NCI-H2196 (cell line): ENCODE results near the gene PRKN.

ENCODE experiments used
- DNase-seq: peaks from one replicate; lab custom pipeline; 2025; ENCODE audit not compliant: unreplicated experiment; lab: John Stamatoyannopoulos, UW

Gene PRKN

GRCh38 chr6:162200945-162201690 is 526.4 kb downstream of the PRKN start:
- no peak for DNase-seq

- no peak for DNase-seq
These were observed 527.5 kb downstream of the PRKN start for GRCh38 chr6:162200041-162200440.

GRCh38 chr6:162198925-162199324 is 528.6 kb downstream of the PRKN start:
- no peak for DNase-seq

- no peak for DNase-seq
These were observed 529.5 kb downstream of the PRKN start for GRCh38 chr6:162198076-162198475.

GRCh38 chr6:162195441-162195840 is 532.1 kb downstream of the PRKN start:
- no peak for DNase-seq

GRCh38 chr6:162190981-162191380 is 536.6 kb downstream of the PRKN start:
- DNase-seq = no peak

GRCh38 chr6:162187168-162187935 is 540.2 kb downstream of the PRKN start:
- no peak for DNase-seq

- DNase-seq = no peak
These were observed 543.1 kb downstream of the PRKN start for GRCh38 chr6:162184465-162184864.

GRCh38 chr6:162181741-162182401 is 545.7 kb downstream of the PRKN start:
- no peak for DNase-seq

- no peak for DNase-seq
These were observed 546.5 kb downstream of the PRKN start for GRCh38 chr6:162181111-162181510.

GRCh38 chr6:162179196-162179951 is 548.2 kb downstream of the PRKN start:
- DNase-seq = no peak

GRCh38 chr6:162178666-162179065 is 548.9 kb downstream of the PRKN start:
- DNase-seq = no peak

GRCh38 chr6:162178266-162178665 is 549.3 kb downstream of the PRKN start:
- no peak for DNase-seq

- no peak for DNase-seq
These were observed 549.8 kb downstream of the PRKN start for GRCh38 chr6:162177746-162178145.

GRCh38 chr6:162173466-162173865 is 554.1 kb downstream of the PRKN start:
- DNase-seq = no peak

GRCh38 chr6:162165479-162165878 is 562.1 kb downstream of the PRKN start:
- no peak for DNase-seq

- DNase-seq = no peak
These were observed 570.2 kb downstream of the PRKN start for GRCh38 chr6:162157167-162157870.

- DNase-seq = no peak
These were observed 571.4 kb downstream of the PRKN start for GRCh38 chr6:162156146-162156545.

- DNase-seq = no peak
These were observed 572.6 kb downstream of the PRKN start for GRCh38 chr6:162154930-162155329.

GRCh38 chr6:162154001-162154400 is 573.6 kb downstream of the PRKN start:
- no peak for DNase-seq

GRCh38 chr6:162153120-162153519 is 574.4 kb downstream of the PRKN start:
- no peak for DNase-seq
